Keratinocyte (primary cell): Measurements from ENCODE around the gene TTC38.

Experiments
- EZH2 ChIP-seq: IDR thresholded peaks from one replicate; pipeline ENCODE4 v1.6.1; 2012; ENCODE audit warnings: inconsistent platforms, mild to moderate bottlenecking, low read length, moderate library complexity
- TF ChIP-seq, protein P1 (sequence below), 3 experiments: IDR thresholded peaks in 1 of 3; conservative IDR thresholded peaks in 1 of 3; optimal IDR thresholded peaks in 1 of 3; 2 replicates in 2 of 3; 3 replicates in 1 of 3; pipeline versions ENCODE3 to v1.5.1; 2011; ENCODE audit warnings: low read length in 3 of 3, mild to moderate bottlenecking in 3 of 3, moderate library complexity in 2 of 3, control low read depth in 1 of 3, inconsistent platforms in 1 of 3; ENCODE audit not compliant: insufficient read depth in 2 of 3; ENCODE audit errors: extremely low read depth in 1 of 3

DNA sequence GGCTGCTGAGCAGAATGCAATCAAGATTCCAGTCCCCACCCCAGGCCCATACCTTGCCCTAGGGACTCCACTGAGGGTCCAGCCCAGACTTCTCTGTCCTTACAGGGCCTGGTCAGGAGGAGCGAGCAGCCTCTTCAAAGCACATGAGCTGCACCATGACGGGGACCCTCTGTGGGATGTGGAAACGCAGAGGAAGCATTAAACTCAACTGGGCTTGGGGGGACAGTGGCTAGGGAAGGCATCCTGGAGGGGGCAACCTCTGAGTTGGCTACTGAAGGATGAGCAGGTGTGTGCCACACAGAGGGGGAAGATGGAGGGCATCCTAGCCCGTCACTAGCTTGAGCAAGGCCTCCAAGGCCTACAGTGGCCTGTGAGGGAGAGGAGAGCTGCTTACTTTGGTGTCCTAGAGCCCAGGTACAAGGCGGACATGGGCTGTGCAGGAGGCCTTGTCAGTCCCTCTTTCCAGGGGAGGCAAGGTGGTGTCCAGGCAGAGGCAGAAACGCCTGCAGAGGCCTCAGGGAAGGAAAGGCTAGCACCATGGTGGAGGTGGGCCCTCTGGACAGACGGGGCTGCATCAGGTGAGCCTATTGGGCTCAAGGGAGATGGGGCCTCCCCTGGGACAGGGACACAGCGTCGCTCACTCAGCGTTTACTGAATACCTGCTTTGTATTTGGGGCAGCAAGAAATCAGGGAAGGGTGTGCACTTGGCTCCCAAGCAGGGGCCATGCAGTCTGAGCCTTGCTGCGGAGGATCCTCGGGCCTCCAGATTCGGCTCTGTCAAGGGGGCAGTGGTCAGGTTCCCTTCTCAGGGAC lies 14.3 kb downstream of the TTC38 start:
- TF ChIP-seq, protein P1, sequence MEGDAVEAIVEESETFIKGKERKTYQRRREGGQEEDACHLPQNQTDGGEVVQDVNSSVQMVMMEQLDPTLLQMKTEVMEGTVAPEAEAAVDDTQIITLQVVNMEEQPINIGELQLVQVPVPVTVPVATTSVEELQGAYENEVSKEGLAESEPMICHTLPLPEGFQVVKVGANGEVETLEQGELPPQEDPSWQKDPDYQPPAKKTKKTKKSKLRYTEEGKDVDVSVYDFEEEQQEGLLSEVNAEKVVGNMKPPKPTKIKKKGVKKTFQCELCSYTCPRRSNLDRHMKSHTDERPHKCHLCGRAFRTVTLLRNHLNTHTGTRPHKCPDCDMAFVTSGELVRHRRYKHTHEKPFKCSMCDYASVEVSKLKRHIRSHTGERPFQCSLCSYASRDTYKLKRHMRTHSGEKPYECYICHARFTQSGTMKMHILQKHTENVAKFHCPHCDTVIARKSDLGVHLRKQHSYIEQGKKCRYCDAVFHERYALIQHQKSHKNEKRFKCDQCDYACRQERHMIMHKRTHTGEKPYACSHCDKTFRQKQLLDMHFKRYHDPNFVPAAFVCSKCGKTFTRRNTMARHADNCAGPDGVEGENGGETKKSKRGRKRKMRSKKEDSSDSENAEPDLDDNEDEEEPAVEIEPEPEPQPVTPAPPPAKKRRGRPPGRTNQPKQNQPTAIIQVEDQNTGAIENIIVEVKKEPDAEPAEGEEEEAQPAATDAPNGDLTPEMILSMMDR (optimal IDR thresholded peaks at IDR 0.05 in 1 of 3, IDR thresholded peaks at IDR 0.05 in 1 of 3, conservative IDR thresholded peaks at IDR 0.05 in 1 of 3; ENCODE audit: extremely low read depth in 1 of 3, insufficient read depth in 2 of 3, low read length in 3 of 3): no peak
- TF ChIP-seq EZH2: no peak
